GM19025 (cell line): ENCODE results near the gene LRGUK.

ENCODE experiments used
- ATAC-seq: cut with Tn5 transposase; IDR thresholded peaks from one replicate; pipeline ENCODE4 v1.9.1; 2021; ENCODE audit warnings: mild to moderate bottlenecking, low read depth, moderate library complexity; ENCODE audit not compliant: unreplicated experiment

LRGUK gene

DNA sequence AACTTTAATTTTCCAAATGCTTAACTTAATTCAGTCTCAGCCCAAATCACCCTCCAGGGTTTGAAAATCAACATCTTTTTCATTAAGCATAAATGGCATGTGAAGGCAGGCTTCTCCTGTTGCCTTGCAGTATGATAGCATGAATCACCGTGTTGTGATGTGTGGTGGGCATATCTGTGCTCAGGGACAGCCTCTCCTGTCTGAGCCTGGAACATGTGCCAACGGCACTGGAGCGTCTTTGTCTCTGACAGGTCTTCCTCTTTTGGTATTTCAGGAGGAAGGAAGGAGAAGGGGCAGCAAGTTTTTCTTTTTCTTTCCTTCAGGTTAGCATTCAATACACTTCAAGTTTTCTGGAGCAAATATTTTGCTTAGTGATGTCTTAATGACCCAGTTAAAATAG lies 57.6 kb downstream of the LRGUK start:
- ATAC-seq = no peak

DNA sequence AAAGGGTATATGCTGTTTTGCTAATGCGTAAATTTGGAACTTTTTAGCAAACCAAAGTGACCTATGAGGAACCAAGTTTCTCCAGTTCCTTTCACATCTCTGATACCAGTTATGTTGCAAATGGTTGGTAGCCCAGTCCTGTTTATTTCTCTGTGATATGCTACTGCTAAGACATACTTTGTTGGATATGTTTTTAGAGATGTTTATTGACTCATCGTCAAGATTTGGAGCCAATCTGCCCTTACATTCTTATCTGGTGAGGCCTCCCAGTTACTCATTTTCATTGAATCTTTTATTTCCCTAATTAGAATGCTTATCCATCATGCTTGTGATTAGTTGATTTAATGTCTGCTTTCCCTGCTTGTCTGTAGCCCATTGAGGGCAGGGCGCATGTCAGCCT lies 58.9 kb downstream of the LRGUK start:
- ATAC-seq = no peak

DNA sequence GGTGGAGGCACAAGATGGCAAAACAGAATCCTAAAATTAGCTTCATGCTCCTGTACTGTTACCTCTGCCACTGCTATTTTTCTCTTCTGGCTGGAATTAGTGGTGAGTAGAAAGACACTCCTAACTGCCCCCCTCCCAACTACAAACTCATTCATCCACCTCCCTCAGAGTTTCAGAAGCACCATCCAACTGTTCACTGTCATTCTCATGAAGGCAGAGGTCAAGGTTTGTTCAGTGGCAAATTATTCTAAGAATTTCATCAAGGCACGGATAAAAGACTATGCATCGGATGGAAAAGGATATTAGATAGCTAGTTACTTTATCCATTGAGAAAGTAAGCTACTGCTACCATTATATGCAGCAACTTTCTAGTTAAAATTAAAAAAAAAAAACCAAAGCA lies 59.7 kb downstream of the LRGUK start:
- no peak for ATAC-seq

DNA sequence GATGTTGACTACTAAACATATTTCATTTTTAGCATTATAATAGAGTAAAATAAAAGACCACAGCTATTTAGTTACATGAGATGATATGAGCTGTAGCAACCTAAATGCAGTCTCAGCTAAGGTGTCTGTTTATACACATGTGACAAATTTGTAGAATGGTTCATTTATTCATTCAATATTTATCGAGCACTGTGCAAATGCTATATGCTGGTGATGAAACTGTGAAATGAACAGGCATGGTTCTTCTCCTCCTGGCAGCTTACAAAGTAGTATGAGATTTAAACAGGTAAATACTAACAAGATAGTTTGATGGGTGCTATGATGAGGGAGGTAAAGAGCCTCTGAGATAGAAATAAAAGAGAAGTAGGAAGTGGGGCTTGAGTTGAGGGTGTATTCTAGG lies 60.8 kb downstream of the LRGUK start:
- ATAC-seq = no peak

GRCh38 chr7:134188311-134188710 lies 61.2 kb downstream of the LRGUK start:
- ATAC-seq = no peak

- no peak for ATAC-seq
These were observed 62.4 kb downstream of the LRGUK start for GRCh38 chr7:134189559-134189958.

DNA sequence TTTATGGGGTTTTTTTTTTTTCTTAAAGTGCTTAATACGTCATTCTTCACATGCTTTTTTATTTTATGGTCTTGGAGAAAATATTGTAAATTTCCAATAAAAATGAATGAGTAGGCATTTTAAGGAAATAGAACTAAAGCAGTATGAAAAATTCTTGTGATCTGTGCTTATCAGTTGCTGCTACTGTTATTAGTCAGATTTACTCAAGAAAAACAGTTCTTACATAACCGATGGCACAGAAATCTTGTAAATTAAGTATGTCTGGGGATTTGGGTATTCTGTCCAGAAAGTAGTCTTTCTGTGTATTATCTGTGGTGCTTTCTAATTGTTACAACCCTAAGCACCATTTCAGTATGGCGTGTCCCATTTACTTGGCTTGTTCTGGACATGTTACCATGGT lies 64.7 kb downstream of the LRGUK start:
- no peak for ATAC-seq

DNA sequence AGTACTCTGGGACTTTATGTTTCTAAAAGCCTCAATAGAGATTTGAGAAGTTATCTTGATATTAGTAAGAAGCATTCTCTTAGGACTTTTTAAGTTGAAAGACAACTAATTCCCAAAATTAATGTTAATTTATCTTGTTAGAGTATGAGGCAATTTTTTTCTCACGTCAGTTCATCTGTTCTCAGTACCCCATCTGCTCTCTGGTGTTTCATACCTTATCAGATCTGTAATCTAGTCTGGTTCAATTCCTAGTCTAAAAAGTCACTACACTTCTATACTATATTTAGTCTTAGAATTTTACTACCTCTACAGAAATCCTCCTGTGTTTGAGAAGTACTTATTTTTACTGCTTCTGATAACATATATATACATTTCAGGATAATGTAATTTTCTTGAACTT lies 66.1 kb downstream of the LRGUK start:
- no peak for ATAC-seq

- ATAC-seq = no peak
These were observed 68.1 kb downstream of the LRGUK start for GRCh38 chr7:134195252-134195651.

GRCh38 chr7:134196439-134196838 lies 69.3 kb downstream of the LRGUK start:
- ATAC-seq = no peak

GRCh38 chr7:134197345-134197744 lies 70.2 kb downstream of the LRGUK start:
- ATAC-seq = no peak

GRCh38 chr7:134200970-134201369 lies 73.8 kb downstream of the LRGUK start:
- no peak for ATAC-seq

- no peak for ATAC-seq
These were observed 74.6 kb downstream of the LRGUK start for GRCh38 chr7:134201569-134202261.

DNA sequence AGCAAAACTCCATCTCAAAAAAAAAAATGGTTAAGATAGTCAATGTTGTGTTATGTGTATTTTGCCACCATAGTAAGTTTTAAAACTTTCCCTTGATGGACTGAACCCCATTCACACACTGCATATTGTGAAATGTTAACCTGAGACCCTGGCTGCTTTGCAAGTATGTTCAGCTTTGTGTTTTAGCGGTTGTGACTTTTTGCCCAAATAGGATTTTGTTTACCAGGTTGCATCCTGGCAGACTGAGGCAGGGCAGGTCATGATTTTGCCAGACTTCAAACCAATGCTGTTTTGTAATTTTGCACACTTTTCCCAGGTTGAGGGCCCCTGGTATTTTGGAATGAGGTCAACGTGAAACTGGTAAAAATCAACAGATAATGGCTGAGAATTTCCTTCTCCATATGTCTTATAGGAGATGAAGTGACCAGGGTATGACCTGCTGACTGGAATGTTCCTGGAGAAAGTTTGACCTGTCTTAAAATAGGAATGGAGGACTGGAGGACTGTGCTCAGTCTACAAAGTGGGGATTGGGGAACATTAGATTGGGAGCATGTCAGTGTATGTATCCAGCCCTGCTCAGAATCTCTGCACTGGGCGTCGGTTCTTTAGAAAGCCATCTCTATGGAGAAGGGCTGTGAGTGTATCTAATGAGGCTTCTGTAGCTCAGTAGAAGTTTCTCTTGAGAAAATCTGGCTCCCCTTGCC lies 76.2 kb downstream of the LRGUK start:
- ATAC-seq = no peak

- ATAC-seq = no peak
These were observed 82.3 kb downstream of the LRGUK start for GRCh38 chr7:134209322-134210015.

- ATAC-seq = no peak
These were observed 83.1 kb downstream of the LRGUK start for GRCh38 chr7:134210227-134210626.

- ATAC-seq = no peak
These were observed 84.0 kb downstream of the LRGUK start for GRCh38 chr7:134210976-134211663.

DNA sequence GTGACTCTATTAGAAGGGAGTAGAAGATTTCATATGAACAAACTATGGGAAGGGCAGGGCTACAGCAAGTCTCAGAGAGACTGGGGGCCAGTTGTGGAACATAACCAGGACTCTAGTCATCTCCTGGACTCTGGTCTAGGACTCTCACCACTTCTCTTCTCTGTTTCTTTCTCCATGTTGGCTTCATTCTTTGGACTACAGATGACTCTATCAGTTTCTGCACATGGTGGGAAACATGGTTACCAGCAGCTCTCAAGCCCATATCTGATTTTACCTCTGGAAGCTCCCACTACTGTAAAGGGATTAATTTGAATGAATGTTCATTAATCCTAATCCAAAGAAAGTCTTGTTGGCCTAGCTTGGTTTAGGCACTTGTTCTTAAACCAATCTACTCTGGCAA lies 84.7 kb downstream of the LRGUK start:
- no peak for ATAC-seq

DNA sequence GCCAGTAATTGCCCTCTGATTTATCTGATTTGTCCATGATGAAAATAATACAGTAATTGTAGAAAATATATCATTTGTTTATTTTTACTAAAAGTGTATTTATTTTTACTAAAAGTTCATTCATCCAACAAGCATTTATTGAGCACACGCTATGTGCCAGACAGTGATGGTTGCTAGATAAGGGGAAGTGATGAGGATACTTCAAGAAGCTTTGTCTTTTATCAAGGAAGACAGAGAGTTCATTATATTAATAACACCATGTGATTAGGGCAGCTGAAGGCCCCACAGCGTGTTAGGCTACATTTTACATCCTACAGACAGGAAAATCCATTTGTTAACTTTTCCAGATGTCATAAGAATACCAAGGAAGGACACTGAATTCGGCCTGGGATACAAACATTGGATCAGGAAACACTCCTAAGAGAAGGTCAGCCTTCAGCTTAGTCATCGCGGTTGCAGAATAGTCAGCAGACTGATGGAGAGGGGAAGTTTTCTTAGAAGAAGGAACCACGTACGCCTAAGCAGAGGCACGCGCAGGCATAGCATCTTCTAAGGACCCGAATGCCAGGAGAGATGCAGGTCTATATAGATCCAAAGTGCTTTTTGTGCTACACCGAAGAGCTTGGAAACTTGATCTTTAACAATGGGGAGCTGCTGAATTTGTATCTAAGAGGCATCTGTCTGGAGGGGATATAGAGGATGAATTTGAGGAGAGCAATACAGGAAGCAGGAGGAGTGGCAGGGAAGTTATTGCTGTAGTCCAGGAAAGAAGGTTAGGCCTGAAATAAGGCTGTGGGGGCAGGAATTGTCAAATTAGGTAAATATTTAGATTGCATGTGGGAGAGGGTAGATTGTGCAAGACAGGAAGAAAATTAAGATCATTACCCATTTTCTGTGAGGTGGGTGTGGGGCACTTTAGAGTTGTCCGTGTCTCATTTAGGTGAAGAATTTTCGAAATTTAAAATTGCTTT lies 85.7 kb downstream of the LRGUK start:
- ATAC-seq = no peak

- no peak for ATAC-seq
These were observed 93.1 kb downstream of the LRGUK start for GRCh38 chr7:134220236-134220635.
